ENCODE measurements around the gene ST8SIA2.

Gene ST8SIA2

DNA sequence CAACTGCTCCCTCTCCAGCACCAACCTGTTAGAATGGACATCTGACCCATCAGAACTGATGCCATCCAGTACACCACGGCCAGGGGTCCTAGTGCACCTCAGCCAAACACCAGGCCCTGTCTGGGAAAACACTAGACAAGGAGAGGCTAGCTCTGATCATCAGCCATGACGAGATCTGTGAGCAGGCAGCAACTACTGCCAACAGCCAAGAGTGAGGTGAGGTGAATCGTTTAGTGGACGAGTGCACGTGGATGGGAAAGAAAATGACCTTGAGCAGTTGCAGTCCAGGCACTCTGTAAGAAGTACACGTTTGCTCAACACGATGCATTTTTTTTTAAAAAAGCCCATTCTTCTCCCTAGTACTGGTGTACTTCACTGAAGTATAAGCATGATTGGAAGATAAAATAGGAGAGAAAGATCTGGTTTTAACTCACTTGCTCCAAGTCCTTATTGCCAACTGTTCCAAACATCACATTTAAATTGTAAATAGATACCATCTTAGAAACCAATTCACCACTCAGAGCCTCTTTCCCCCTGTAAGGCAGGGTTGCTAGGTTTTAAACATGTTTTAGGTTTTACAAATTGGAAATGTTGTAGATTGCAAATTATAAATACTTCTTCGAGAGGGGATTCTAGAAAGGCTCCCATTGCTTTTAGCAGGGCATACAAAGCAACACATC, 5.7 kb downstream of the ST8SIA2 start:
- no peak for DNase-seq (ENCODE audit: low read depth)

DNA sequence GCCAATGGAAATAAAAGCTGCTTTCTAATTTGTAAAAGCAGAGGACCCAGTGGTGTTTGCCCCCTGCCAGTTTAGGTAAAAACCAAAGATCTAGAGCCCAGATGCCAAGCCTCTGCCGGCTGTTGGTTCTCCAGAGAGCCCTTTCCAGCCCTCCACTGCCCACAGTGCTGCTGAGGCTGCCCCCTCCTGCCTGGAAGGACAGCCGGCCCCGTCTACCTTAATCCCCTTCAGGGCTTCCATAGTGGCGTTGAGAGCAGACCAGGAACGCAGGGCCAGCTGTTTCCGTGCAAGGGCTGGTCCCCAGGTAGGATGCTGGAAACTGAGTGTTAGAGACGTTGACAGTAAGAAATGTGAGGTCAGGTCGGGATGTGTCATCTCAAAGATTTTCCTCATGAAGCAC, 6.9 kb downstream of the ST8SIA2 start:
- DNase-seq (ENCODE audit: low read depth), result no peak

- no peak for DNase-seq (ENCODE audit: low read depth)
Measured at GRCh38 chr15:92400980-92401787, 7.5 kb downstream of the ST8SIA2 start.

- DNase-seq (ENCODE audit: low read depth), result no peak
Measured at GRCh38 chr15:92402751-92403150, 9.1 kb downstream of the ST8SIA2 start.

DNA sequence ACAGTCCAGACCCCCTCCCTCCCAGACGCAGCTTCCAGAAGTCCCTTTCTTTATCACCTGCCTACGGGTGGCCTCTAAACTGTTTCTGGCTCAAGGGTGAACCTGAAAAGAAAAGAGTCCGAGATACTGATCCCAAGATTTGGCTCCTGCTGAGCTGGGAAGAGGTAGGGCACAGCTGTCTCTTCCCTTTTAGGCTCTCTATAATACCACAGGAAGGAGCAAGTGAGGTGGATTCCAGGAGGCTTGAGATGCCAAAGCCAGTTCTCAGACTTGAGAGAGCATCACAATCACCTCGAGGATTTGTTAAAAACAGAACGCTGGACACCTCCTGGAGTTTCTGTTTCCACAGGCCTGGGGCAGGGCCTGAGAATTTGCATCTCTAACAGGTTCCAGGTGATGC, 12.3 kb downstream of the ST8SIA2 start:
- DNase-seq (ENCODE audit: low read depth), result no peak

DNA sequence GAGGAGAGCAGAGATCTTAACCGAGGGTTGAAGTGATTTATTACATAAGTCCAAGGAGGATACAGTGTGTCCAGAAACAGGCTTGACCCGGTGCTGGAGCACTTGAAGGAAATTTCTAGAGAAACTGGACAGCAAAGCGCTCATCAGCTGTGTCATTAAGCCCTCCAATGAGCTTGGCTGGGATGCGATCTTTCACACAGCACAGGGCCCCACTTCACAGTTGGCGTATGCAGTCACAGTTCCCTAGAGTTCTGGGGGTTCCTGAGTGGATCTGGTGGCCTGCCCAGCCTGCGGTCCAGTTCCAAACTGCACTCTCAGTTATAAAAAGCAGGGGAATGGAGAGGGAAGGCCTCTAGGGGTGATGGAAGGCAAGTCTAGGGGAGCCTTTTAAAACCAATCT, 13.6 kb downstream of the ST8SIA2 start:
- no peak for DNase-seq (ENCODE audit: low read depth)

- no peak for DNase-seq (ENCODE audit: low read depth)
Measured at GRCh38 chr15:92407916-92408315, 14.2 kb downstream of the ST8SIA2 start.

DNA sequence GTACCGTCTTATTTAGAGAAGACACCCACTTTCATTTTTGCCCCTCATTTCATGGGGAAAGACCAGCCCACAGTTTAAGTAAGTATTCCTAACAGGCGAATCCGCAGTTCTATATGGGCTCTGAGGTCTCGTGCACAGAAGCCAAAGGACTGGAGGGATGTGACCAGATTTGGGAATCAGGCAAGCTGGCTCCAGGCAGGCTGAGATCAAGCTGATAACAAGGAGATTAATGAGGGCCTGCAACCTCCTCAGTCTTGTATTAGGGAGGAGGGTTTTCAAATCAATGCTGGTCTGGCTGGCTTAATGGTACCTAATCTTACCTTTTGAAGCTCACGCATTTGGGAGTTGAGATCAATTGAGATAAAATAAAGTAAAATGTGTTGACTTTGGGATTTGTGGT, 15.3 kb downstream of the ST8SIA2 start:
- DNase-seq (ENCODE audit: low read depth), result no peak

GRCh38 chr15:92409521-92409920, 15.8 kb downstream of the ST8SIA2 start:
- DNase-seq (ENCODE audit: low read depth), result no peak

DNA sequence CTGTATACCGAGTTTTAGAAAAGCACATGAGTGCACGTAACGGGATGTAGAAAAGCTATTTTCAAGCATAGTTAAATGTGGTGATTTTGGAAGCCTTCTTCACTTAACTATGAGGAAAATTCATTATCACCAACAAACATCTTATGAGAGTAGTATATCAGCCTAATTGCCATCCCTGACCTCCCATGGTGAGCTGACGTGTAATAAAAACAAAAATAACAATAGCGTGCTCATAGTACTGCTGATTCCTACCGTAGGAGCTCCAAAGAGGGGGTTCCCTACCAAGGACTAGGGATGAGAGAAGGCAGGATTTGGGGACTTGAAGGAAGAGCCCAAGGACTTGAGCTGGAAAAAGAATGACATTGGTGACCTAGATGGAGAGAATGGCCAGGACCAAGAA, 16.9 kb downstream of the ST8SIA2 start:
- no peak for DNase-seq (ENCODE audit: low read depth)

DNA sequence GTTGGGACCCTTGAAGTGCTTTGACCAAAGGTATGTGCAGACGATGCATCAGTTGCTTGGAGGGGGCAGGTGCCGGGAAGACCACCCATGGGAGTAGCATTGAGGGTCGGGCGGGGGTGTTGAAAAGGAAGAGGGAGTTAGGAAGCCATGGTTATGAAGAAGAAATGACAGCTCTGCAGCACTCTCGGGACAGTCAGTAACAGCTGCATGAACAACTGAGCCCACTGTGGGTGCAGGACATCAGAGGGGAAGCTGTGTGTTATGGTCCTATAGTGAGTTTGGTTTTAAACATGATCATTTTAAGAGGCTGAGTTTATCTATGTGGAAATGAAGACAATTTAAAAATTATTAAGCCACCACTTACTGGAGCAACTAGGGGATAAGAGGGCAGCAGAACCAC, 17.6 kb downstream of the ST8SIA2 start:
- no peak for DNase-seq (ENCODE audit: low read depth)

DNA sequence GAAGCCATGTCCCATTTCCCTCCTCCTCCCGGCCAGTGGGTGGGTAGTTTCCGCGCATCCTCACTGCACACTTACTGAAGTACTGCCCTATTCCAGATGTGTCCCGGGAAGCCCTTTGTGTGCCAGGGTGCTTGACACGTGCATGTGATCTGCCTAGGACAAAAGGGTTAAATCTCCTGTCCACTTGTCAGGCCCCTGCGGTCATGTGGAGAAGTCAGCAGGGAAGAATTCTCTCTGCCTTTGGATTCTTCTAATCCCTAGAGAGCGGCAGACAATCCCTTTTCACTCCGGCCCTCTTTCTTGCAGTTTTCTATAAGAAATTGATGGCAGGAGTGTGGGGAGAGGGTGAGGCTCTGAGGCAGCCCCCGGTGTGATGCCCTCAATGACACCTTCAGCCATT, 19.8 kb downstream of the ST8SIA2 start:
- DNase-seq (ENCODE audit: low read depth), result no peak

- DNase-seq (ENCODE audit: low read depth), result no peak
Measured at GRCh38 chr15:92415639-92416297, 22.1 kb downstream of the ST8SIA2 start.

GRCh38 chr15:92416557-92416956, 22.9 kb downstream of the ST8SIA2 start:
- DNase-seq (ENCODE audit: low read depth), result no peak

GRCh38 chr15:92417716-92418115, 24.0 kb downstream of the ST8SIA2 start:
- DNase-seq (ENCODE audit: low read depth), result no peak

- DNase-seq (ENCODE audit: low read depth), result no peak
Measured at GRCh38 chr15:92418864-92419263, 25.2 kb downstream of the ST8SIA2 start.

DNA sequence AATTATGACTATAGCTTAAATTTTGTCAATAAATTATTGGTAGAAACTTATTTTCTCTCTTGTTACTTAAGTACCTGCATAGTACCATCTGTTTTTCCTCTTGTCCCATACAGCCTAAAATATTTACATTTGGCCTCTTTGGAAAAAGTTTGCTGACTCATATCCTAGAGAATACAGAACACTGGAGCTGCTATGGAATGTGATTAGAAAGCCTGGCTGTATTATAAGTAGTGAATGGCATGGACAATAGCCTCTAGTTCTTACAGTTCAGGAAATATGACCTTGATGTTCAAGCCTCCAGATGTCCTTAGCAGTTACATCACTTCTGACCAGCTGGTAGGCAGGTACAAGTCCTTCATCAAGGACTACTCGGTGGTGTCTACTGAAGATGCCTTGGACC, 28.3 kb downstream of the ST8SIA2 start:
- peak; percentile 16 for DNase-seq (ENCODE audit: low read depth)

GRCh38 chr15:92425578-92426225, 32.0 kb downstream of the ST8SIA2 start:
- no peak for DNase-seq (ENCODE audit: low read depth)

GRCh38 chr15:92429378-92430068, 35.8 kb downstream of the ST8SIA2 start:
- peak; percentile 28 for DNase-seq (ENCODE audit: low read depth)

DNA sequence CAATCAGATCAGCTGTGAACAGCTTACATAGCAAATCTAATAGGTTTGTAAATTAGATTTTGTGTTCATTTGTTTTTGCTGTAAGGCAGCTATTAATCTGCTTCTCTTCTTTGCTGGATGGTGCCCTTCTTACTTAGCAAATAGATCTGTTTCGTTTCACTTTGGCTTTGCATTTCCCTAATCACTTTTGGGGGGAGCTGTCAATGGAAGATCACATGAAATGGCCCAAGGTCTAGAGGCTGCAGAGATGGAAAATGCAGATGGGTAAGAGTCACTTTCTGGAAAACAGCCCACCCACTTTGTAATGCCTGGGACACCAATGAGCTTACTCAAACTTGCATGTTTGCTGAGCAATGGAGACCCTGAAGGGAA, 36.4 kb downstream of the ST8SIA2 start:
- DNase-seq (ENCODE audit: low read depth), result no peak

- no peak for DNase-seq (ENCODE audit: low read depth)
Measured at GRCh38 chr15:92435145-92435544, 41.5 kb downstream of the ST8SIA2 start.

- no peak for DNase-seq (ENCODE audit: low read depth)
Measured at GRCh38 chr15:92438471-92438870, 44.8 kb downstream of the ST8SIA2 start.

Data from HS-5 (cell line).